Measurements from ENCODE around the gene NEDD8.

DNA sequence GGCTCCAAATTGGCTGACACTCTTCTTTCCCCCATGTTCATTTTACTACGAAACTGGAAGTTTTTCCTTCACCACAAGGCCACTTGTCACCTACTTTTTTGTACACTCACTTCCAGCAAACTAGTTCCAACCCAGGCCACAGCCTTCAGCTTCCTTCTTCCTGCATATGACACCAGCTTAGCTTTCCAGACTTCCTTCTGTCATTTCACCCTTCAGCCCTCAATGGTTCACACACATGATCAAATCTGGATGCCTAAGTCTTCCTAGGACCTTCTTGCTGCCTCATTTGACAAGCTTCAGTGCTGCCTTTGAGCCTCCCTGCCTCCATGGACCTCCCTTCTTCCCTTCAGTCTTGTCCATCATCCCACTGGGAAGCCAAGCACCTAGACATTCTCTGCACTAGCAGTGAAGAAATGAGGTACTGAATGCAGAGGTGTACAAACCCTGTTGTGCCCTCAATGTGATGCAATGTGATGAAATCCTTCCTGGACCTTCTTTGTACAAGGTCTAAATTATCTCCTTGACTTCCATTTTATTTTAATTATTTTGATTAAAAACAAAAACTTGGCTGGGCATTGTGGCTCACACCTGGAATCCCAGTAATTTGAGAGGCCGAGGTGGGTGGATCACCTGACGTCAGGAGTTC lies 64.6 kb downstream of the NEDD8 start:
- TF ChIP-seq CTCF (conservative IDR thresholded peaks at IDR 0.05) (no peak), ZFX (IDR thresholded peaks at IDR 0.05) (no peak)

All from C4-2B (cell line).